SKM-1 treated with dmso at 0.1 percent for 144 hours (cell line): ENCODE data around the gene CR1.
"Not testable (repeated sequence)": the region's sequence is repeated elsewhere in the genome, so short reads cannot be mapped to it uniquely, and the experiment has no call there.

Source experiments
- DNase-seq: peaks from one replicate; lab custom pipeline; 2025; ENCODE audit not compliant: unreplicated experiment; lab: John Stamatoyannopoulos, UW

Gene CR1

GRCh38 chr1:207579436-207579799 lies 83.5 kb downstream of the CR1 start:
- DNase-seq: peak; percentile 49

DNA sequence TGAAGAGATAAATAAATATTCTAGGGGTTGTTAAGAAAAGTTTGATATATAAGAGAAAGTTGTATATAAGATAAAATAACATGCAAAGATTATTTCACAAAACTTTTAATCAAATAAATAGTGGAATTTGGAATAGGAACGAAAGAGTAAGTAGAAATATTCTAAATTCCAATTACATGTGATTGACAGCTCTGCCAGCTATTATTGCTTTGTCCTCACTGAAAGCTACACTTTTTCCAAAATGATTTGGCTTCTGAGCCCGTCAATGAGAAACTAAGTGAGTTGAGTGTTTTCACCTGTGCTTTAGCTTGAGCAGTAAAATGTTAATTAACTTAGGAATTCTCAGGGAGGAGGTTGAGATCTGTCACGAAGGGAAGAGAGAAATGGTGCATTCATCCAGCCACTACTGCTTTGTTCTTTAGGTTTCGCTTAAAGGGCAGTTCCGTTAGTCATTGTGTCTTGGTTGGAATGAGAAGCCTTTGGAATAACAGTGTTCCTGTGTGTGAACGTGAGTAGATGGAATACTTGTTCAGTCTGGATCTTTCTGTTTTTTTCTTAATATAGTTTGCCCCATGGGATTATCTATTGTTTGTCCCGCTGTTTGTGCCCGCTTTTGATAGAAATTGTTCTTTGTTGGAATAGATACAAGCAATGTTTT lies 85.7 kb downstream of the CR1 start:
- no peak for DNase-seq

- DNase-seq: not testable (repeated sequence)
Measured at GRCh38 chr1:207589506-207589905, 93.5 kb downstream of the CR1 start.

DNA sequence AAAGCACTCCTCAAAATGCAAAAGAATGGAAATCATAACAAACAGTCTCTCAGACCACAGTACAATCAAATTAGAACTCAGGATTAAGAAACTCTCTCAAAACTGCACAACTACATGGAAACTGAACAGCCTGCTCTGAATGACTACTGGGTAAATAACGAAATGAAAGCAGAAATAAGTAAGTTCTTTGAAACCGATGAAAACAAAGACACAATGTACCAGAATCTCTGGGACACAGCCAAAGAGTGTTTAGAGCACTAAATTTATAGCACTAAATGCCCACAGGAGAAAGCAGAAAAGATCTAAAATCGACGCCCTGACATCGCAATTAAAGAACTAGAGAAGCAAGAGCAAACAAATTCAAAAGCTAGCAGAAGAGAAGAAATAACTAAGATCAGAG lies 95.2 kb downstream of the CR1 start:
- DNase-seq: not testable (repeated sequence)

DNA sequence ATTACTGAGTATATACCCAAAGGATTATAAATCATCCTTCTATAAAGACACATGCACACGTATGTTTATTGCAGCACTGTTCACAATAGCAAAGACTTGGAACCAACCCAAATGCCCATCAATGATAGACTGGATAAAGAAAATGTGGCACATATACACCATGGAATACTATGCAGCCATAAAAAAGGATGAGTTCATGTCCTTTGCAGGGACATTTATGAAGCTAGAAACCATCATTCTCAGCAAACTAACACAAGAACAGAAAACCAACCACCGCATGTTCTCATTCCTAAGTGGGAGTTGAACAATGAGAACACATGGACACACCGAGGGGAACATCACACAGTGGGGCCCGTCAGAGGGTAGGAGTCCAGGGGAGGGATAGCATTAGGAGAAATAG lies 98.1 kb downstream of the CR1 start:
- not testable (repeated sequence) for DNase-seq

GRCh38 chr1:207603777-207604176 lies 107.8 kb downstream of the CR1 start:
- DNase-seq: no peak

- DNase-seq: no peak
Measured at GRCh38 chr1:207605444-207606361, 109.7 kb downstream of the CR1 start.

- DNase-seq: no peak
Measured at GRCh38 chr1:207606362-207606755, 110.4 kb downstream of the CR1 start.

GRCh38 chr1:207612762-207613161 lies 116.8 kb downstream of the CR1 start:
- DNase-seq: no peak

DNA sequence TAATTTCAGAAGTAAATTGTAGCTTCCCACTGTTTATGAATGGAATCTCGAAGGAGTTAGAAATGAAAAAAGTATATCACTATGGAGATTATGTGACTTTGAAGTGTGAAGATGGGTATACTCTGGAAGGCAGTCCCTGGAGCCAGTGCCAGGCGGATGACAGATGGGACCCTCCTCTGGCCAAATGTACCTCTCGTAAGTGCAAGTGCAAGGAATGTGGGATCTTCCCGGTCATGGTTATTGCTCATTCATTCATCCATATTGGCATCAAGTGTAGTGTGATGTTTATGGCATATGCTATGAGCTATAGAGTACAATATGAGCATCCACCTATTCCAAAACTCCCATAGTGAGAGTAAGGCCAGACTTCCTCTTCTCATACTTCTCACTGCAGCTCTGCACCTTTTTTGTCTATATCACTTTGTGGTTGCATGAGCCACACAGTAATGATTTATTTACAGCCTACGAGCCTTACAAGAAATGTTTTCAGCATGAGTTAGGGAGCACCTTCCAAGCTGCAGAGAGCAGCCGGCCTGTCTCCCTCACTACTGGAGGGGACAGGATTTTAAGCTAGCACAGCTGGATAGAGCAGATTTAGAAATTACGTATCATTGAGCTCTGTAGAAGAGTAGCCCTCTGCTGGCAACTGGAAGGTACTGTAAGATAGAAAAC lies 124.0 kb downstream of the CR1 start:
- DNase-seq: peak; percentile 88

GRCh38 chr1:207620543-207620893 lies 124.6 kb downstream of the CR1 start:
- DNase-seq: no peak

DNA sequence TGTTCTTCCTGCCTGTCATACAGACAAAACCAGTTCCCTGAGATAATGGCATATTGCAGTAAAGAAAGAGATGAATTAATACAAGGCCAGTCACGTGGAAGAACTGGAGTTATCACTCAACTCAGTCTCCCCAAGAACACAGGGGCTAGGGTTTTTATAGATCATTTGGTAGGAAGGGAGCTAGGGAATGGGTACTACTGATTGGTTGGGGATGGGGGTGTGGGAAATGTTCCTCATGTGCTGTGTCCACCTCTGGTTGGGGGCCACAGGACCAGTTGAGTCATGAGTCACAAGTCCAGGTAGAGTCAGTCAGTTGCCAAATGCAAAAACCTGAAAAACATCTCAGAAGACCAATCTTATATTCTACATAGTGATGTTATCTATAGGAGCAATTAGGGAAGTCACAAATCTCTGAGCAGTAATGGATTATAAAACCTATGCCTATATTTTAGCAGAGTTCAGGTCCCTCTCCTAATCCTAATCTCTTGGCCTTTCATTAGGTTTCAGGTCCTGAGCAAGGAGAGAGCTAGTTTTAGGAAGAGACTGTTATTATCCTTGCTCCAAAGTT lies 129.6 kb downstream of the CR1 start:
- DNase-seq: not testable (repeated sequence)

GRCh38 chr1:207626972-207627337 lies 131.0 kb downstream of the CR1 start:
- DNase-seq: no peak

DNA sequence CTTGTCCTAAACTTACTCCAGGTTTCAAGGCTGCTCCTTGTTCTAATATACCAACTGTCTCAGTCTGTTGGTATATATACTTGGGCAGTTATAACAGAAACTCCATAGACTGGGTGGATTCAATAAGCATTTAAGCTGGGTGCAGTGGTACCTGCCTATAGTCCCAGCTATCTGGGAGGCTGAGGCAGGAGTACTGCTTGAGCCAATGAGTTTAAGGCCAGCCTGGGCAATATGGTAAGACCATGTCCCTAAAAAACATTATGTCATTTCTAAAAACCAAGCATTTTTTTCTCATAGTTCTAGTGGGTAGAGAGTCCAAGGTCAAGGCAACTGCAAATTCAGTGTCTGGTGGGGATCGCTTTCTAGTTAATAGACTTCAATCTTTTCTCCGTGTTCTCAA lies 131.5 kb downstream of the CR1 start:
- no peak for DNase-seq

- DNase-seq: no peak
Measured at GRCh38 chr1:207628776-207629175, 132.8 kb downstream of the CR1 start.

DNA sequence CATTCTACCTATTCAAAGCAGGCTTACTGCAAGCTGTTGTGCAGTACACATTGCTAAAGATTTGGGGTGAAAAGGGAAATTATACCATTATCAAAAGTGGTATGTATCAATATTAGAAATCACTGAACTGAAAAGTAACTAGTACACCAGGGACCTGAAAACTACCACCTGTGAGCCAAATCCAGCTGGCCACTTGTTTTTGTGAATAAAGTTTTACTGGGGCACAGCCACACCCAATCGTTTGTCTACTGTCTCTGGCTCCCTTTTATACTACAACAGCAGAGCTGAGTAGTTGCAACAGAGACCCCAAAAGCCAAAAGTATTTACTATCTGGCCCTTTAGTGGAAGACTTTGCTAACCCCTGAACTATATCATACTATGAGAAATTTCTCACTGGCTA lies 135.2 kb downstream of the CR1 start:
- DNase-seq: no peak

GRCh38 chr1:207633226-207633625 lies 137.3 kb downstream of the CR1 start:
- no peak for DNase-seq

DNA sequence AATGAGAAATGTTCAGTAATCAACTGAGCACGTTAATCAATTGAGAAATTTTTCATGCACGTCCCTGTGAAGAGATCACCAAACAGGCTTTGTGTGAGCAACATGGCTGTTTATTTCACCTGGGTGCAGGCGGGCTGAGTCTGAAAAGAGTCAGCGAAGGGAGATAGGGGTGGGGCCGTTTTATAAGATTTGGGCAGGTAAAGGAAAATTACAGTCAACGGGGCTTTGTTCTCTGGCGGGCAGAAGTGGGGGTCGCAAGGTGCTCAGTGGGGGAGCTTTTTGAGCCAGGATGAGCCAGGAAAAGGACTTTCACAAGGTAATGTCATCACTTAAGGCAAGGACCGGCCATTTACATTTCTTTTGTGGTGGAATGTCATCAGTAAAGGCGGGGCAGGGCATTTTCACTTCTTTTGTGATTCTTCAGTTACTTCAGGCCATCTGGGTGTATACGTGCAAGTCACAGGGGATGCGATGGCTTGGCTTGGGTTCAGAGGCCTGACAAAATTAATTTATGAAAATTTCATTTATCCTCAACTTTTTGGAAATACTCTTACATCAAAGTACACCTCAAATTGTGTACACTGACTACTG lies 137.8 kb downstream of the CR1 start:
- not testable (repeated sequence) for DNase-seq

DNA sequence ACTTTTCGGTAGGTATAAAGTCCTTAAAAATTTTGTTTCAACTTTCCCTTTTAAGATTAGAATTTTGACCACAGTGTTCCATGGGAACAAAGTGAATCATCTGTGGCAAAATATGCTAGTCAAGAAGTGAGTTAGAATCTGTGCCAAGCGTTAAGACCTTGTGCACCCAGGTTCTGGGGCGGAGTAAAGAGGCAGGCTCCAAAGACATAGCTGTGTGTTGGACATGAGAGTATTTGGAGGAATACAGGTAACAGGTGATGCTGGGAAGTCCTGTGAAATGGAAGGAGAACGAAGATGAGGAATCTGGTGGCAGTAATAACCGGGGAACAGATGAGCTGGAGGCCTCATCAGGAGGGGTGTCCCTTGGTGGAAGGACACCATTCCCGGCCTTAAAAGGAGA lies 138.3 kb downstream of the CR1 start:
- not testable (repeated sequence) for DNase-seq

GRCh38 chr1:207635569-207636186 lies 139.7 kb downstream of the CR1 start:
- not testable (repeated sequence) for DNase-seq
